M059J (cell line): ENCODE results near the gene SPNS2. TPM values are rescaled to one million over a fixed set of nuclear protein-coding genes. Genes with fewer than 3 reads are reported as not detected.

ENCODE experiments used
- DNase-seq: peaks from one replicate; pipeline ENCODE4 v3.0.0-alpha.2; 2012; ENCODE audit warnings: low read depth
- total RNA-seq: library from RNA; depleted of rRNA; stranded (reverse); fragments of >200 nt; shearing (Covaris generic); gene quantifications from 2 replicates; pipeline ENCODE4 v1.2.3, GENCODE V29; 2014

Gene SPNS2
- total RNA-seq, 1 experiment from 2014 or later = 0.52 TPM

- DNase-seq = no peak
Measured at GRCh38 chr17:4549781-4550533, 51.3 kb downstream of the SPNS2 start.

- no peak for DNase-seq
Measured at GRCh38 chr17:4550534-4551039, 51.9 kb downstream of the SPNS2 start.

- DNase-seq = no peak
Measured at GRCh38 chr17:4551141-4551540, 52.5 kb downstream of the SPNS2 start.

- no peak for DNase-seq
Measured at GRCh38 chr17:4551796-4552525, 53.3 kb downstream of the SPNS2 start.

- no peak for DNase-seq
Measured at GRCh38 chr17:4553669-4554068, 55.0 kb downstream of the SPNS2 start.

- DNase-seq = no peak
Measured at GRCh38 chr17:4554441-4554996, 55.8 kb downstream of the SPNS2 start.

- peak; percentile 93 for DNase-seq
Measured at GRCh38 chr17:4554997-4555799, 56.5 kb downstream of the SPNS2 start, which contains the start of gene MYBBP1A. MYBBP1A (minus strand) TSS chr17:4555384; CDS start chr17:4555324, 60 bp downstream.

GRCh38 chr17:4555873-4556759 lies 57.4 kb downstream of the SPNS2 start:
- no peak for DNase-seq

- no peak for DNase-seq
Measured at GRCh38 chr17:4556996-4557395, 58.3 kb downstream of the SPNS2 start.

GRCh38 chr17:4557626-4558346 lies 59.1 kb downstream of the SPNS2 start:
- DNase-seq = no peak

GRCh38 chr17:4558347-4558971 lies 59.8 kb downstream of the SPNS2 start:
- no peak for DNase-seq

- DNase-seq = no peak
Measured at GRCh38 chr17:4559139-4559791, 60.6 kb downstream of the SPNS2 start.

- DNase-seq = no peak
Measured at GRCh38 chr17:4559966-4560365, 61.3 kb downstream of the SPNS2 start.

- DNase-seq = no peak
Measured at GRCh38 chr17:4560421-4560820, 61.7 kb downstream of the SPNS2 start, which contains the start of gene GGT6. GGT6 (minus strand) TSS chr17:4560577; CDS start chr17:4560521, 56 bp downstream.

GRCh38 chr17:4560837-4561256 lies 62.2 kb downstream of the SPNS2 start:
- no peak for DNase-seq

- DNase-seq = peak; percentile 12
Measured at GRCh38 chr17:4562015-4562969, 63.6 kb downstream of the SPNS2 start.
